HG02588 (cell line): ENCODE measurements around the gene LRRN3.

ENCODE experiments used
- ATAC-seq: cut with Tn5 transposase; IDR thresholded peaks from one replicate; pipeline ENCODE4 v1.9.1; 2021; ENCODE audit warnings: mild to moderate bottlenecking, moderate library complexity; ENCODE audit not compliant: unreplicated experiment

LRRN3 gene

GRCh38 chr7:111076205-111076604 is 14.7 kb upstream of the LRRN3 start:
- no peak for ATAC-seq

DNA sequence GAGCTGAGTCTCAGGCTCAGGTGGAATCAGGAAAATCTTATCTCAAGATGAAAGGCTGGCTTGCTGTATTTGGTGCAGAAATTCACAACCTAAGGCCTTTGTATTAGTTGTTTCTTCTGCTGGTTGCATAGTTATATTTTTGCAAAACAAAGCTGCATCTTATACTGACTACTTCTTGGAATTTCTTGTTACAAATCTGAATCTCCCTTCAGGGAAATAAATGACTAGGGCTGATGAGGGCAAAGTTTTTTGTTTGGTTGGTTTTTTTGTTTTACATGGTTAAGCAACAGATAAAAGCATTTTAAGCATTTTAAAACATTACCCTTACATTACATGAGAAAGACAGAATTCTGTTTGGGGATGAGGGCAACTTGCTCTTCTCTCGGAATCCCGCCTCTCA is 13.9 kb upstream of the LRRN3 start:
- ATAC-seq: no peak

- no peak for ATAC-seq
These were observed 10.3 kb upstream of the LRRN3 start for GRCh38 chr7:111080495-111081105.

DNA sequence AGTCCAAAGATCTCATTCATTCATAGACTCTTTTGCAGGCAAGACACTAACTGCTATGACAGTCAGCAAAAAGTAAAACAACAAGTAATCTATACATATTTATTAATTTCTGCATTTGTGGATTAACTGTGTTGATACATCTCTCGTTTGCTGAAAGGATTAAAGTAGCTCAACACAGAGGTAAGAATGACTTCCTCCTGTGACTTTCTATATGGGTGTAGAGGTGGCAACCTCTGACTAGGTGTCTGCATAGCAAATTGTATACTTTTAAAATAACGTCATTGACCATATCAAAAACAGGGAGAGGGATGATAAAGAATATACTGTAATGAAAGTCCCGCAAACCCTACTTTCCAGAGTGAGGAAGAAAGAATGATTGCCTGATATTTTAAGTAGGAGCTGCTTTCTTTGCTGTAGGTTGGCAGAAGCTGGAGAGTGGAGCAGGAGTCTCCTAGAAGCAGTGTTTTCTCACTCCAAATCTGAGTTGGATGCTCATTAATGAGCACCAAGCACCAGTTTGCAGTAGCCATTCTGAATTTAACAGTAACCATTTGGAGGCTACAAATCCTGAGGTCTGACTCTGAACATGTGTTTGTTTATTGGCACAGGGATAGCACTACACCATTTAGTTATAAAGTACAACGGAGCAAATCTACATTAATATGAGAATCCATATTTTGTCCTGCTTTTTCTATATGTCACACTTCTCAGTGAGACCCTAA is 9.2 kb upstream of the LRRN3 start:
- ATAC-seq: no peak

DNA sequence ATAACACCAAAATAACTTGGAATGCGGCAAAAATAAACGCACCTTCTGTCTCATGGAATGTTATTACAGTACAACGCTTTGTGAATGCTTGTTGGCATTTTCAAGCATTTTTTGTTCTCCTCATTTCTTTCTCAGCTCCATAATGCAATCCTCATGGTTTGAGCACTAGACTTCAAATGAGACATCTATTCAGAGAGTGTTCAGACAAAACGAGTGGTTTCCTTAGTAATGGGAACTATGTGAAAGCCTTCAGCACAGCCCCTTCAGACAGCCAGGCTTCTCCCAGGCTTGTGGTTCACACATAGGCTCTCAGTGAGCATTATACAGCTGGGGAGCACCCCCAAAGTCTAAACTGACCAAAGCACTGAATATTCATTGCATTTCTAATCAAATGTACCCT is 8.6 kb upstream of the LRRN3 start:
- no peak for ATAC-seq

- ATAC-seq: peak; percentile 98
These were observed 7.5 kb upstream of the LRRN3 start for GRCh38 chr7:111083413-111083812.

GRCh38 chr7:111085356-111085755 is 5.6 kb upstream of the LRRN3 start:
- ATAC-seq: no peak

DNA sequence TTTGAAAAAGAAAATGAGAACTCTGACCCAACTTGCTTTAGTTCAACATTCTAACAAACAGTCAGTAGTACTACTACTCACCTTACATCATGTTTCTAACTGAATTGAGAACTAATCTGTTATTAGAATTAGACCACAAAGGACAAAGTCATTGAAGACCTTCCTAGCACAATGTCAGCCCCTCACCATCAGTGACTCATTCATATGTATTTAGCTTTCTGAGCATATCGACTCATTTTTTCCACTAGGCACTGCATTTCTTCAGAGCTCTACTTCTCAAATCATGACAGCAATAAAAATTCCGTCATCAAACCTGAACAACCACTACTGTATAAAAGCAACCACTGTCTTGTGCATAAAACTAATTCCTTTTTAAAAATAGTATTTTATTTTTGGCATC is 4.4 kb upstream of the LRRN3 start:
- no peak for ATAC-seq

GRCh38 chr7:111088328-111088727 is 2.6 kb upstream of the LRRN3 start:
- no peak for ATAC-seq

- ATAC-seq: no peak
These were observed 1.0 kb upstream of the LRRN3 start for GRCh38 chr7:111089822-111090426.

- ATAC-seq: no peak
These were observed 849 bp downstream of the LRRN3 start for GRCh38 chr7:111091593-111092358.

GRCh38 chr7:111092406-111093236 is 1.7 kb downstream of the LRRN3 start:
- peak; percentile 62 for ATAC-seq

DNA sequence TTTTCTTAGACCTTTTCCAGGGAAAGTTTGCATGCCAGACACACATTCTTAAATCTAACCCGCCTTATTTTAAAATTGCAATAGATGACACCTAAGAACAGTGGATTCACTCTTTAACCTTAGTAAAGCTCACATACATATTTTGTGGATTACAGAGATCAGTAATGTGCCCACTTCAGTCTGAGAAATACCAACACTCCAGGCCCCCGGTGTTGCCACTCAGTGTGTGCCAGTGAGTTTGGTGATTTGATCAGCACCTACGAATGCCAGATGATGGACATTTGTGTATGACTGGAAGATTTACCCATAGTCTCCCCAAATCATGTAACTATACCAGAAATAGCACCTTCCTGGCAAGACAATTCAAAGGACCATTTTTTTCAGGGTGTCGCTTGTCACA is 2.6 kb downstream of the LRRN3 start:
- no peak for ATAC-seq

DNA sequence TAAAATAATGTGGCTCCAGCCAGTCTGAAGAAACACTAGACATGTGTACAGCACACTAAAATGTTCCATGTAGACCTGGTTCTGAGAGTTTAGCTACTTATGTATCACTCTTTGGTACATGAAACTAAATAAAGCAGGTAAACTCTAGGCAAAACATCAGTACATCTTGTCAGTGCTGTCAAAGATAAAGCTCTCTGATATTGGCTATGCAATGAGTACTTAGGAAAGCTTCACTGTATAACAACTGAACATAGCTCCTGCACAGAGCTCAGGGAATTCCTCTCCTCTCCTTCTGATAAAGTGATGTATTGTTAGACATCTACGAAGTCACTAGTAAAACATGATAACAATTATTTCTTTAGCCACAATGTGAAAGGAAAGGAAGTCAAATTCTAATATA is 3.5 kb downstream of the LRRN3 start:
- ATAC-seq: no peak

- ATAC-seq: no peak
These were observed 6.1 kb downstream of the LRRN3 start for GRCh38 chr7:111096997-111097396.

GRCh38 chr7:111098011-111098925 is 7.3 kb downstream of the LRRN3 start:
- ATAC-seq: peak; percentile 88

GRCh38 chr7:111098926-111099250 is 8.0 kb downstream of the LRRN3 start:
- ATAC-seq: no peak

DNA sequence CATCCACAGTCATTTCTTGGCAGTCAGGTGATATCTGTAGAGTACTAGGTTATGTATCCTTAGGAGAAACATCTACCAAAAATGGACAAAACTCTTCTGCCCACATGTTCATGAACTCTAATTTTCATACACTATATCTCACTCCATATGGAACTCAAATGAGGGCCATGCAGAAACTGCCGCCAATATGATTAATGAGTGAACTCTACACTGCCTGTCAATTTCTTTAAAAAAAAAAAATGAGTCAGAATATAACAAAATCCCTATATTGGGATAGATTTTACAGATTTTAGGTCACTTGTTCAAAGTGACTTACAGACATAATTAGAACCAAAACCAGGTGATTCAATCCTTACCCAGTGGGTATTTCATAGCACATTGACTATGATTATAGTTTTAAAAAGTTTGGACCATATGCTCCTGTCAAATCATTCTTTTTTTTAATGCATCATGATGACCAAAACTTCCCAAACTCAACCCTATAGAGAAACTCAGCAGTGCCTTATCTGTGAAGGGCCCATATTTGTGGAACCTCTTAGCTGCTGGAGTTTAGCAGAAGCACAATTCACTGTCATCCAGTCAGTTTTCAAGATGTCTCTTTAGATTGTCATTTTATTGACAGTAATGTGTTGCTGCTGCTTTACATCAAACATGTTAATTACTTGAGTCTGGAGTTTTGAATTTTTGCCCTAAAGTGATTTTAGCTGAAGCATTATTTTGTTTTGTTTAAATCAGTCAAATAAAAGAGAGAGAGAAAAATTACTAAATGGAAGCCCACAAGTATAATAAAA is 11.1 kb downstream of the LRRN3 start:
- no peak for ATAC-seq

DNA sequence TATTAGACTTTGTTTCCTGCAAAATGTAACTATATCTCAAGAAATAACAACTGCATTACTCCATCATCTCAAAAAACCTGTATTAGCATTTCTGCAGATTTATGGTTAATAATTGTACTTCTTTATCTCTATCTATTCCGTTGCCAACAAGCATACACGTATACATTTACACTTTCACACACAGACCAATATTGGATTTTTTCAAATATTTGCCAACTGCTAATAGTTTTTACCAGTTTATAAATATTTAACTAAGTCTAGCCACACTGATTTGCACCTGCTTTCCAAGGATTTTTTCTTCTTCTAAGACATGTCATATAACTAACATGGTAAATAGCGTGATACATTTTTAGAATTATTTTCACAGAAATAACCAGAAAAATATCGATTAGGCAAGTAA is 12.2 kb downstream of the LRRN3 start:
- no peak for ATAC-seq
